Thyroid gland (tissue), 4 donors: ENCODE data around the gene EDC3.

Source experiments
- CTCF ChIP-seq, 6 experiments: fragments of 200-600 bp in 3 of 6; fragments of 450-650 bp in 3 of 6; sonication (generic) in 3 of 6; IDR thresholded peaks; one replicate each; pipeline ENCODE4 v1.5.1; 2016 to 2019; ENCODE audit warnings: antibody characterized with exemption in 6 of 6, mild to moderate bottlenecking in 2 of 6, inconsistent platforms in 1 of 6, moderate library complexity in 1 of 6
- POLR2A ChIP-seq, 2 donors: fragments of 450-650 bp; IDR thresholded peaks; one replicate each; pipeline ENCODE4 v1.6.1; 2017; ENCODE audit warnings: antibody characterized with exemption in 2 of 2, mild to moderate bottlenecking in 2 of 2, moderate library complexity in 1 of 2

- TF ChIP-seq POLR2A (IDR thresholded peaks at IDR 0.05), result no peak
- TF ChIP-seq CTCF (IDR thresholded peaks at IDR 0.05), result no peak
Observed at GRCh38 chr15:74664028-74664616, 31.7 kb downstream of the EDC3 start.
